Stimulated activated CD8-positive, alpha-beta memory T cell treated with anti-CD3 and anti-CD28 coated beads, Interleukin-4, amount 100 ng/mL, for 24 hours (primary cell): Measurements from ENCODE around the gene TP53BP1.
A peak's percentile ranks its signal among the peaks of the same experiment; 100 is the strongest.

Experiments used
- DNase-seq: peaks from one replicate; pipeline ENCODE4 v3.0.0-alpha.2; 2020; ENCODE audit warnings: low read depth

TP53BP1 gene

GRCh38 chr15:43517354-43518196 is 24.6 kb upstream of the TP53BP1 start, which contains the start of gene MAP1A:
Gene MAP1A (plus strand): TSS chr15:43517608. CDS start chr15:43521474, 3,866 bp downstream.
- DNase-seq, result no peak

GRCh38 chr15:43516801-43517353 is 23.9 kb upstream of the TP53BP1 start:
- DNase-seq, result no peak

- no peak for DNase-seq
These were observed 23.2 kb upstream of the TP53BP1 start for GRCh38 chr15:43516185-43516584.

GRCh38 chr15:43515741-43516140 is 22.8 kb upstream of the TP53BP1 start:
- no peak for DNase-seq

- DNase-seq, result no peak
These were observed 21.5 kb upstream of the TP53BP1 start for GRCh38 chr15:43514241-43515057.

GRCh38 chr15:43513550-43513949 is 20.6 kb upstream of the TP53BP1 start:
- no peak for DNase-seq

GRCh38 chr15:43511012-43511885 is 18.3 kb upstream of the TP53BP1 start:
- no peak for DNase-seq

GRCh38 chr15:43510200-43511011 is 17.4 kb upstream of the TP53BP1 start:
- DNase-seq, result peak; percentile 96

- DNase-seq, result no peak
These were observed 16.8 kb upstream of the TP53BP1 start for GRCh38 chr15:43509660-43510199.

- DNase-seq, result no peak
These were observed 16.2 kb upstream of the TP53BP1 start for GRCh38 chr15:43508991-43509659.

GRCh38 chr15:43508421-43508820 is 15.5 kb upstream of the TP53BP1 start:
- no peak for DNase-seq

GRCh38 chr15:43505738-43506137 is 12.8 kb upstream of the TP53BP1 start:
- no peak for DNase-seq

- DNase-seq, result no peak
These were observed 6.7 kb upstream of the TP53BP1 start for GRCh38 chr15:43499635-43500034.

GRCh38 chr15:43498990-43499389 is 6.0 kb upstream of the TP53BP1 start:
- no peak for DNase-seq

- no peak for DNase-seq
These were observed 932 bp upstream of the TP53BP1 start for GRCh38 chr15:43493703-43494472.

- DNase-seq, result no peak
These were observed 690 bp downstream of the TP53BP1 start for GRCh38 chr15:43492266-43492665.

- DNase-seq, result no peak
These were observed 3.8 kb downstream of the TP53BP1 start for GRCh38 chr15:43489191-43489590.

GRCh38 chr15:43488790-43489189 is 4.2 kb downstream of the TP53BP1 start:
- DNase-seq, result no peak

- no peak for DNase-seq
These were observed 5.6 kb downstream of the TP53BP1 start for GRCh38 chr15:43487271-43487895.
